HEK293 (cell line): Measurements from ENCODE around the gene CPTP.
A peak's percentile ranks its signal among the peaks of the same experiment; 100 is the strongest.

Source experiments
- GLI2 ChIP-seq: fragments of 450-650 bp; formaldehyde crosslinking; IDR thresholded peaks from 2 replicates; pipeline ENCODE4; 2017; ENCODE audit warnings: missing biosample characterization, missing genetic modification characterization, low read depth, borderline replicate concordance
- GLI4 ChIP-seq: fragments of 450-650 bp; formaldehyde crosslinking; IDR thresholded peaks from 2 replicates; pipeline ENCODE4 v1.5.1; 2016; ENCODE audit warnings: missing biosample characterization, missing genetic modification characterization
- HOXC10 ChIP-seq: sonication (generic); formaldehyde crosslinking; IDR thresholded peaks from 2 replicates; pipeline ENCODE4 v1.8.1; 2023; ENCODE audit warnings: mild to moderate bottlenecking, missing genetic modification reagents
- HOXD13 ChIP-seq: sonication (generic); formaldehyde crosslinking; IDR thresholded peaks from 2 replicates; pipeline ENCODE4 v1.8.0; 2022; ENCODE audit warnings: missing genetic modification reagents, borderline replicate concordance
- KLF17 ChIP-seq: fragments of 450-650 bp; formaldehyde crosslinking; IDR thresholded peaks from 2 replicates; pipeline ENCODE4 v1.5.1; 2016; ENCODE audit warnings: missing biosample characterization, missing genetic modification characterization
- SCRT1 ChIP-seq: fragments of 450-650 bp; formaldehyde crosslinking; IDR thresholded peaks from 2 replicates; pipeline ENCODE4 v1.5.1; 2016; ENCODE audit warnings: missing biosample characterization, missing genetic modification characterization, borderline replicate concordance
- SCRT2 ChIP-seq: fragments of 450-650 bp; formaldehyde crosslinking; IDR thresholded peaks from 2 replicates; pipeline ENCODE4 v1.5.1; 2016; ENCODE audit warnings: missing biosample characterization, missing genetic modification characterization
- SP7 ChIP-seq: fragments of 450-650 bp; formaldehyde crosslinking; IDR thresholded peaks from 2 replicates; pipeline ENCODE4 v1.5.1; 2016; ENCODE audit warnings: missing biosample characterization, missing genetic modification characterization
- ZBTB10 ChIP-seq: fragments of 450-650 bp; formaldehyde crosslinking; IDR thresholded peaks from 2 replicates; pipeline ENCODE4 v1.5.1; 2016; ENCODE audit warnings: missing biosample characterization, missing genetic modification characterization
- ZBTB11 ChIP-seq: fragments of 450-650 bp; formaldehyde crosslinking; conservative IDR thresholded peaks from 2 replicates; pipeline ENCODE4 v1.5.1; 2016; ENCODE audit warnings: low read depth, missing biosample characterization, missing genetic modification characterization
- ZBTB21 ChIP-seq: fragments of 450-650 bp; formaldehyde crosslinking; IDR thresholded peaks from 2 replicates; pipeline ENCODE4 v1.5.1; 2017; ENCODE audit warnings: missing biosample characterization, missing genetic modification characterization
- ZBTB48 ChIP-seq: fragments of 450-650 bp; formaldehyde crosslinking; IDR thresholded peaks from 2 replicates; pipeline ENCODE4 v1.5.1; 2016; ENCODE audit warnings: missing biosample characterization, missing genetic modification characterization
- ZEB2 ChIP-seq: fragments of 450-650 bp; formaldehyde crosslinking; IDR thresholded peaks from 2 replicates; pipeline ENCODE4 v1.5.1; 2016; ENCODE audit warnings: missing biosample characterization, missing genetic modification characterization
- ZNF112 ChIP-seq: fragments of 450-650 bp; formaldehyde crosslinking; IDR thresholded peaks from 2 replicates; pipeline ENCODE4 v1.5.0; 2017; ENCODE audit warnings: missing biosample characterization, missing genetic modification characterization
- ZNF132 ChIP-seq: fragments of 450-650 bp; formaldehyde crosslinking; IDR thresholded peaks from 2 replicates; pipeline ENCODE4 v1.5.1; 2017; ENCODE audit warnings: missing biosample characterization, missing genetic modification characterization, borderline replicate concordance
- ZNF16 ChIP-seq: fragments of 450-650 bp; formaldehyde crosslinking; IDR thresholded peaks from 2 replicates; pipeline ENCODE4 v1.5.1; 2016; ENCODE audit warnings: low read depth, missing biosample characterization, missing genetic modification characterization
- ZNF169 ChIP-seq: fragments of 450-650 bp; formaldehyde crosslinking; IDR thresholded peaks from 2 replicates; pipeline ENCODE4 v1.5.1; 2016; ENCODE audit warnings: missing biosample characterization, missing genetic modification characterization
- ZNF175 ChIP-seq: fragments of 450-650 bp; formaldehyde crosslinking; IDR thresholded peaks from 2 replicates; pipeline ENCODE4 v1.5.1; 2016; ENCODE audit warnings: missing biosample characterization, missing genetic modification characterization
- ZNF19 ChIP-seq: fragments of 450-650 bp; formaldehyde crosslinking; IDR thresholded peaks from 2 replicates; pipeline ENCODE4; 2016; ENCODE audit warnings: missing biosample characterization, missing genetic modification characterization, low read depth
- ZNF23 ChIP-seq: fragments of 450-650 bp; formaldehyde crosslinking; IDR thresholded peaks from 2 replicates; pipeline ENCODE4 v1.5.1; 2016; ENCODE audit warnings: missing biosample characterization, missing genetic modification characterization, borderline replicate concordance
- ZNF362 ChIP-seq: fragments of 450-650 bp; formaldehyde crosslinking; IDR thresholded peaks from 2 replicates; pipeline ENCODE4 v1.5.1; 2016; ENCODE audit warnings: missing biosample characterization, missing genetic modification characterization
- ZNF404 ChIP-seq: fragments of 450-650 bp; formaldehyde crosslinking; IDR thresholded peaks from 2 replicates; pipeline ENCODE4 v1.5.1; 2017; ENCODE audit warnings: missing biosample characterization, missing genetic modification characterization
- ZNF433 ChIP-seq: fragments of 450-650 bp; formaldehyde crosslinking; IDR thresholded peaks from 2 replicates; pipeline ENCODE4 v1.5.1; 2016; ENCODE audit warnings: missing biosample characterization, missing genetic modification characterization, low read depth
- ZNF449 ChIP-seq: fragments of 450-650 bp; formaldehyde crosslinking; IDR thresholded peaks from 2 replicates; pipeline ENCODE4 v1.5.1; 2017; ENCODE audit warnings: missing biosample characterization, mild to moderate bottlenecking, missing genetic modification characterization, moderate library complexity
- ZNF473 ChIP-seq: fragments of 450-650 bp; formaldehyde crosslinking; IDR thresholded peaks from 2 replicates; pipeline ENCODE4 v1.5.1; 2017; ENCODE audit warnings: missing biosample characterization, missing genetic modification characterization
- ZNF48 ChIP-seq: fragments of 450-650 bp; formaldehyde crosslinking; IDR thresholded peaks from 2 replicates; pipeline ENCODE4 v1.5.1; 2016; ENCODE audit warnings: missing biosample characterization, missing genetic modification characterization
- ZNF549 ChIP-seq: fragments of 450-650 bp; IDR thresholded peaks from 2 replicates; pipeline ENCODE4 v1.5.1; 2018; ENCODE audit warnings: missing biosample characterization, missing genetic modification characterization, mild to moderate bottlenecking, inconsistent platforms, moderate library complexity
- ZNF624 ChIP-seq: fragments of 450-650 bp; formaldehyde crosslinking; IDR thresholded peaks from 2 replicates; pipeline ENCODE4 v1.5.1; 2017; ENCODE audit warnings: missing biosample characterization, missing genetic modification characterization
- ZNF76 ChIP-seq: fragments of 450-650 bp; formaldehyde crosslinking; IDR thresholded peaks from 2 replicates; pipeline ENCODE4; 2016; ENCODE audit warnings: low read depth, missing biosample characterization, missing genetic modification characterization, borderline replicate concordance
- ZNF776 ChIP-seq: fragments of 450-650 bp; formaldehyde crosslinking; IDR thresholded peaks from 2 replicates; pipeline ENCODE4 v1.5.0; 2017; ENCODE audit warnings: missing biosample characterization, missing genetic modification characterization, borderline replicate concordance
- ZNF791 ChIP-seq: fragments of 450-650 bp; formaldehyde crosslinking; IDR thresholded peaks from 2 replicates; pipeline ENCODE4 v1.5.1; 2016; ENCODE audit warnings: missing biosample characterization, missing genetic modification characterization

CPTP gene

GRCh38 chr1:1304331-1305299, 20.0 kb upstream of the CPTP start (continued):
- TF ChIP-seq HOXD13 = no peak
- TF ChIP-seq ZNF48 = no peak
- TF ChIP-seq ZBTB21 (tag by site-specific recombination) = peak; percentile 83
- no peak for TF ChIP-seq GLI2 (tag by site-specific recombination)
- TF ChIP-seq ZNF624 (tag by site-specific recombination) = no peak
- TF ChIP-seq KLF17 = peak; percentile 87
- no peak for TF ChIP-seq ZNF776
- no peak for TF ChIP-seq ZNF449 (tag by site-specific recombination)
- TF ChIP-seq ZNF169 = no peak
- peak; percentile 52; the same call in 1 of the 2 replicates for TF ChIP-seq SCRT1
- no peak for TF ChIP-seq ZNF404 (tag by site-specific recombination)
- TF ChIP-seq SP7 (tag by site-specific recombination) = peak; percentile 89
- TF ChIP-seq ZNF132 (tag by site-specific recombination) = no peak
- TF ChIP-seq ZNF791 (tag by site-specific recombination) = no peak
- peak; percentile 93 for TF ChIP-seq ZEB2 (tag by site-specific recombination)
- TF ChIP-seq ZNF175 (tag by site-specific recombination) = no peak
- peak; percentile 82 for TF ChIP-seq ZNF76 (tag by site-specific recombination)
- no peak for TF ChIP-seq ZNF23 (tag by site-specific recombination)
- no peak for TF ChIP-seq ZNF473
- TF ChIP-seq HOXC10 (CRISPR knock-in tag) = no peak
- no peak; the same call in 1 of the 2 replicates for TF ChIP-seq ZBTB48
- no peak for TF ChIP-seq ZBTB11
- TF ChIP-seq ZNF362 (tag by site-specific recombination) = no peak
- TF ChIP-seq ZNF549 (tag by site-specific recombination) = no peak
- no peak for TF ChIP-seq ZNF112 (tag by site-specific recombination)
- no peak; the same call in none of the 2 replicates for TF ChIP-seq ZBTB10 (tag by site-specific recombination)
- no peak for TF ChIP-seq GLI4 (tag by site-specific recombination)
- peak; percentile 92 for TF ChIP-seq SCRT2 (tag by site-specific recombination)
- no peak for TF ChIP-seq ZNF19 (tag by site-specific recombination)
- TF ChIP-seq ZNF433 (tag by site-specific recombination) = no peak
- TF ChIP-seq ZNF16 (tag by site-specific recombination) = no peak
